HG02938 (cell line): ENCODE measurements around the gene PARP6.

ENCODE experiments used
- ATAC-seq: cut with Tn5 transposase; IDR thresholded peaks from one replicate; pipeline ENCODE4 v1.9.1; 2021; ENCODE audit warnings: mild to moderate bottlenecking, moderate library complexity; ENCODE audit not compliant: unreplicated experiment

The PARP6 gene, protein sequence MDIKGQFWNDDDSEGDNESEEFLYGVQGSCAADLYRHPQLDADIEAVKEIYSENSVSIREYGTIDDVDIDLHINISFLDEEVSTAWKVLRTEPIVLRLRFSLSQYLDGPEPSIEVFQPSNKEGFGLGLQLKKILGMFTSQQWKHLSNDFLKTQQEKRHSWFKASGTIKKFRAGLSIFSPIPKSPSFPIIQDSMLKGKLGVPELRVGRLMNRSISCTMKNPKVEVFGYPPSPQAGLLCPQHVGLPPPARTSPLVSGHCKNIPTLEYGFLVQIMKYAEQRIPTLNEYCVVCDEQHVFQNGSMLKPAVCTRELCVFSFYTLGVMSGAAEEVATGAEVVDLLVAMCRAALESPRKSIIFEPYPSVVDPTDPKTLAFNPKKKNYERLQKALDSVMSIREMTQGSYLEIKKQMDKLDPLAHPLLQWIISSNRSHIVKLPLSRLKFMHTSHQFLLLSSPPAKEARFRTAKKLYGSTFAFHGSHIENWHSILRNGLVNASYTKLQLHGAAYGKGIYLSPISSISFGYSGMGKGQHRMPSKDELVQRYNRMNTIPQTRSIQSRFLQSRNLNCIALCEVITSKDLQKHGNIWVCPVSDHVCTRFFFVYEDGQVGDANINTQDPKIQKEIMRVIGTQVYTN

DNA sequence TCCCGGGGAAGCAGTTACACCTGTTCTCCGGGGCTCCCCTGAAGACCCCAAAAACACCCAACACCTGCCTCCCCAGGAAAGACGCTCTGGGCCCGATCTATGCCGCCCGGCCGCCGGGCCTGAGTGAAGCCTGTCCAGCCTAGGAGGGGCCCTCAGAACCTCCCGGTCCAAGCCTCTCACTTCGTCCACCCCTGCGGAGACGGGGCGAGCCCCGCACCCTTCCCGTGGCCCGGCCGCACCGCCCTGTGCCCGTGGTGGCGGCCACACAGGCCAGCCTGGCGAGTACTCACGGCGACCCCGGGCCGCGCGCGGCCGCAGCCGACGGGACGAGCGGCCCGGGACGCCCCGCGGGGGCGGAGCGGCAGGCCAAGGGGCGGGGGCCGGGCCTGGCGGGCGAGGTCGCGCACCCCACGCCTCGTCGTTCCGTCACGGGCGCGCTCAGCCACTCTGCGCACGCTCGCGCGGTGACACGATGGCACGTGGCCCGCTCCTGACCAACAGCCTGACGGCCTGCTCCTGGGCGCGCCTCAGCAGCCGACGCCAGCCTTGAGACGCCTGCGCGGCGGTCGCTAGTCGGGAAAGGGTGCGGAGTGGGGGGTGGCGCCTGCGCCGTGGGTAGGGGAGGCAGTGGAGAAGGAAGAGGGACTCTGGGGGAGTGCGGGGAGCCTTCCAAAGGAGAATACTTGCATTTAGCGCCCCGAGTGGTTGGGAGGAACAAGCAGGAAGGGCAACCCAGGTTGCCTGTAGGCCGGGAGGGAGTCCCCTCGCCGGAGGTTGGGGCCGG, at the start of gene PARP6:
Gene PARP6 (minus strand): TSS at position 342 of the 784 bp plus-strand sequence. CDS start 5,077 bp downstream, outside the sequence.
- ATAC-seq = peak; percentile 94

DNA sequence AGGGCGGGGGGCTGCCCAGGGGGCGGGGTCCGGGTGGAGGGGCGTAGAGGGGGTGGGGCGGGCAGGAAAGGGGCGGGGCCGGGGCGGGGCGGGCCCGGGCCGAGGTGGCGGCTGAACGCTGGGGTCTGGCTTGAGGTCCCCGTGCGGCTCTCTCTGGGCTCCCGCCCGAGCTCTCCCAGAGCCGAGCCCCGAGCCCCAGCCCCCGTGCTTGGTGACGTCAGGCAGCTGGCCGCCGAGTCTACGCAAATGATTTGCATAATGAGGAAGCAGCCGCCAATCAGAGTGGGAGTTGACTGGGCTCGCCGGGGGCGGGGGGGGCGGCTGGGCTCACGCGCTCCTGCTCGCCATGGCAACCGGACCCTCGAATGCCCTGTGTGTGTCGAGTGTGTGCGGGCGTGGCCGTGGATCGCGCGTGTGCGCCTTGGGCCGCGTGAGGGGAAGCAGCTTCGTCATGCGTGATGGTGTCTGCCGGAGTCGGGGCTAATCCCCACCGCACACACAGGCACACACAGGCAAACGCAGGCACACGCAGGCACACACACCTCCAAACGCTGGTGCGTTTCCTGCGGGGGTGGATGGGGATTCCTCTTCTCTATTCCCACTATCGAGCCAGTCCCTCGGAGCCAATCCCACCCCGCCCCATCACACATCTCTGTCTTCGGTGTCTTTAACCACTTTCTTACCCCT, 47.8 kb upstream of the PARP6 start, which contains the start of gene CELF6:
Gene CELF6 (minus strand): TSS at position 173 of the 687 bp plus-strand sequence. CDS start 283 bp downstream, outside the sequence.
- ATAC-seq = peak; percentile 59

DNA sequence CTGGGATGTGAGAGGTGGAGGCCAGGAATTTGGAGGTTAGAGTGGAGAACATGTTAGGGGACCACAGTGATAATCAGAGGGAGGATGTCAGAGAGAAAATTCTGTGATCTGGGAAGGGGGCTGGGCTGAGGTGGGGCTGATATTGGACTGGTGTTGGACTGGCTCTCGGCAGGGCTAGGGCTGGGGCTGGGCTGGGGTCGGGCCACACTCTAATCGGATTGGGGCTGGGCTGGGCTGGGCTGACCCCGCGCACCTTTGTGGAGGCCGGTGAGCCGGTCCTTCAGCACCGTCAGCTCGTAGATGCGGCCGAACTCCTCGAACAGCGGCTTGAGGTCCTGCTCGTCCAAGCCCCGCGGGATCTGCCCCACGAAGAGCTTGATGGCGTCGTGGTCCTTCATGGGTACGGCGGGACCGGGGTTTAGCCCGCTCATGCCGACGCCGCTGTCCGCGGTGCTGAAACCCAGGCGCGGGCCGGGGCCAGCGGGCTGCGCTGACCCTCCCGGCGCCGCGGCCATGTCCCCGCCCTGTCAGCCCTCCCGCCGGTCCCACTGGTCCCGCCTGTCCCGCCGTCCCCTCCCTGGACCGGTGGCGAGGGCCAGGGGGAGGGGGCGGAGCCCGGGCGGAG, 47.1 kb upstream of the PARP6 start:
- peak; percentile 9 for ATAC-seq

DNA sequence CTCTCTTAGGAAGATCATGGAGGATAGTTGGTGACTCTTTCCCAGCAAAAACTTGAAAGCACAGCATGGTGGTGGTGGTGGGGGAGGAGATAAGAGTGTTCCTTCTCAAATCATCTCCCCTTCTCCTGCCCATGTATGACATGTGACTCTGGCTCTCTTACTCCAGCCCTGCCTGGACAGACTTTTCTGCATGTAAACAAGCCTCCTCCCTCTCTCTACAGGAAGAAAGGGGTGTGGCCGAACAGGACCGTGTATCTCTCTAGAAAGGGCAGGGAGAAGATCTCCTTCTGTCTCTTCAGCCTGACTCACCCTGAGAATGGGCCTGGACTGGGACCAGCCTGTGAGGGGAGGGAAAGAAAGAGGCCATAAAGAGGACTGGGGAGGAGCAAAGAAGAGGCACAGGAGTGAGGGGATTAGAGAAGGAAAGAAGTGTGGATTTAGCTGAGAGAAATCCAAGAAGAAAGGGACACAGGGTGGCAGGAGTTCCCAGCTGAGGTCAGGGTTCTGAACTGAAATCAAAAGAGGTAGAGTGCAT, 46.1 kb upstream of the PARP6 start:
- ATAC-seq = no peak

DNA sequence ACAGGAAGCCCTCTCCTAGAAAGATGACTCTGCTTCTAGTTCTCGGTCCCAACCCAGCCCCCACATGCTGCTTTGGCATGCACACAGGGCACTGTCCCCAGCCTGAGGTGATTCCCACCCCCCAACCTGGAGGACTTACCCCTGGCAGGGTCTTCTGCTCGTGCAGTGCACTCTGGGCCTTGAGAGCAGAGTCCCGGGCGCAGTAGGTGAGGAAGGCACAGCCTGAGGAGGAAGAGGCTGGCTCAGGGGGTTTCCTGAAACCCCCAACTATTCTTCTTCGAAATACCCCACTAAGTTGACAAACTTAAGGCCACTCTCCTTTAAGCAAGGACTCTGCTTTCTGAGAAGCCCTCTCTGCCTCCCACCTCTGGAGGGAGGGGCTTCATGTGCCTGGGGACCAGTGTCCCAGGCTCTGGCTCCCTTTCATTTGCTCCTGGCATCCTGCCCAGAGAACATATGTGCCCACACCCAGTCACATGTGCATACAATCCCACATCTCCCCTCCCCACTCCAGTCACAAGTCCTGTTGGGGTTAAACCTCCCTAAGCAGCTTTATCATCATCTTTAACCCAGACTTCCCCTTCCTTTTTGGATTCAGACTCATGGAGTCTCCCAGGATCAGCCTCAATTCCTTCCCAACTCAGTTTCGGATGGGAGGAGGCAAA, 43.5 kb upstream of the PARP6 start:
- ATAC-seq = no peak

DNA sequence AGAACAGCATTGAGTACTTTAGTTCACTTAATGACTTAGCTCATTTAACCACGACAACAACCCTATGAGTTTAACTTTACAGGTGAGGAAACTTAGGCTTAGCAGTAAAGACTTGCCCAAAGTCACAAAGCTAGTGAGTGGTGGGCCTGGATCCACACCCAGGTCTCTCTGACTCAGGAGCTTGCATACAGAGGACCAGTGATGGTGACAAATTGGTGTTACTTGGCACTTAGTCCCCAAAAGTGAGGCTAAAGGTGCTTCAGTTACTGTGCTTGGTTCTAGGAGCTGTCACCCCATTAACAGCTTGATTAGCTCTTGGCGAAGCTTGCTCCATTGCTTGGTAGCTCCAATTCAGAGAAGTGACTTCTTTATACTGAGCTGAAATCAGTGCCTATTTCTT, 41.5 kb upstream of the PARP6 start:
- ATAC-seq = no peak

DNA sequence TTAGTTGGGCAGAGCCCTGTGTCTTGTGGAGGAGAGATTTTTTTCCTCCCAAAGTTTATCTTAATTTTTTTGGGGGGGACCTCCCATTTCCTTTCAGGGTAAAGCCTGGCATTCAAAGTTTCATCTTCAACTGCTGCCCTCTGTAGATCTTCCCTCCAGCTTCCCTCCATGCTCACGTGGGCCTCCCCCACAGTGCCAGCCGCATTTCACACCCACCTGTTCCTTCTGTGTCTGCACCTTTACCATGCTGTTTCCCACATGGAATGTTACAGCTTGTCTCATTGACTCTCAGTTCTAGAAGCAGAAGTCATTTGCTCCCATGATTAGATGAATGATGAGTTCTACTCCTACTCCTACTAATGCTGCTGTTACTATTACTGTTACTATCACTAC, 41.1 kb upstream of the PARP6 start:
- no peak for ATAC-seq

DNA sequence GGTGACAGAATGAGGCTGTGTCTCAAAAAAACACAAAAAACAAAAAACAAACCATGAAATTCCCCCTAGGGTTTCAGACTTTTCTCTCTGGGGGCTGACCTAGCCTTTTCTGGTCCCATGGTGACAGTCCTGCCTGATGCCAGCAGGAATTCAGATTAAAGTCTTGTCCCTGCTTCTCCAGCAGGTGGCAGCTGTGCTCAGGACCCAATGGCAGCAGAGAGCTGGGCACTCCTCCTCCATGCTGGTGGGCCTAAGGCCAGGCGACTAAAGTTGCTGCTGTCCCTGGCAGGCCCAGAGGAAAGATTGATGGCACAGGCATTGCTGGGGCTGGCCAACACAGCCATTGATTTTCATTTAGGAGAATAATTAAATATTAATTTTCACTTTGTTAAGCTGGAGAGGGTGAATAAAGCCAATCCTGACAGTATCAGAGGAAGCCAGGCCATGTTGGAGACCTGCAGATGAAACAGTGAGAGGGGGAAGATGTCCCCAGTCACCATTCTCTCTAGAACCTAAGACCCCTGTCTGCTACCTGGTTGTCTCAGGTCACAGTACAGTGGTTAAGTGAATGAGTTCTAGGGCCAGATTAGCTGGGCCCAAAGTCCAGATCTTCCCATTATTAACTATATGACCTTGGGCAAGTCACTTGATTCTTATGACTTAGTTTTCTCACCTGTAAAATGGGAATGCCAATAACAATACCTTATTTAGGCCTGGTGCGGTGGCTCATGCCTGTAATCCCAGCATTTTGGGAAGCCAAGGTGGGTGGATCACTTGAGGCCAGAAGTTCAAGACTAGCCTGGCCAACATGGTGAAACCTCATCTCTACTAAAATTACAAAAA, 40.5 kb upstream of the PARP6 start:
- ATAC-seq = no peak

DNA sequence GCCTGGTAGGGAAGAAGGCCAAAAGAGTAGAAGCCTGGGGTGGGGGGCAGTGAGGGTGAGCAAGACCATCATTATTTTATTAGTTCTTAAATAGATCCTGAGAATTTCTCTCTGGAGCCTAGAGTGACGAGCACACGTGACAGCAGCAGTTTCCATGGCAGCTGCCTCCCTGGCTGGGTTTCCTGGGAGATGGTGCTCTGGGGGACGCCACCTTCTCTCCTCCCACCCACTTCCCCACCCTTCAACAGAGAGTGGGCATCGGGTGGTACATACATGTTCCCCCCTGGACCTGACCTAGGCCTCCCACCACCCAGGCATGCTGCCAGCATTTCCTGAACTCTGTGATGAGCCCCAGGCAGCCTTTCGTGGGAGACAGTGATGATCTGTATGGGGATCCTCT, 34.7 kb upstream of the PARP6 start:
- ATAC-seq = no peak

DNA sequence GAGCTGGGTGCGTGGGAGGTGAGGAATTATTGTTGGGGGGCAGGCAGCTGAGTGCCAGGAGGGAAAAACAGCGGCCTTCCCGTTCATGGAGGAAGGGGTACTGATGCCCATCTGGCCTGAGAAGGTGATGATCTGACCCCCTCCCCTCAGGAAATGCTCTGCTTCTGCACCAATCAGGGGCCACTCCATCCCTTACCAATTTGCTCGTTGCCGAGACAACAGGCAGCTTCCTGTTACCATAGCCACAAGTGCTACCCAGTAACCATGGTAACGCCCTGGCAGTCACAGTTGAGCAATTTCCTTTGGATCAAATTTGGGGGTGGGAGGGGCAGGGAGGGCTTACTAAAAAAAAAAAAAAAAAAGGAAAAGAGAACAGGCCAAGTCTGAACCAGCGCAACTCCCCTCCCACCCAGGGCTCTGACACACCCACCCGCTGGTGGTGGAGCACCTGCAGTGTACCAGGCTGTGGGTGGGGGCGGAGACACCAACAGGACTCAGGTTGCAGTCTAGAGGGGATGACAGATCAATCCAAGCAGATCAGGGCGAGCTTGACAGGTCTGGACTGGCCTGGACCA, 33.9 kb upstream of the PARP6 start:
- ATAC-seq = no peak

DNA sequence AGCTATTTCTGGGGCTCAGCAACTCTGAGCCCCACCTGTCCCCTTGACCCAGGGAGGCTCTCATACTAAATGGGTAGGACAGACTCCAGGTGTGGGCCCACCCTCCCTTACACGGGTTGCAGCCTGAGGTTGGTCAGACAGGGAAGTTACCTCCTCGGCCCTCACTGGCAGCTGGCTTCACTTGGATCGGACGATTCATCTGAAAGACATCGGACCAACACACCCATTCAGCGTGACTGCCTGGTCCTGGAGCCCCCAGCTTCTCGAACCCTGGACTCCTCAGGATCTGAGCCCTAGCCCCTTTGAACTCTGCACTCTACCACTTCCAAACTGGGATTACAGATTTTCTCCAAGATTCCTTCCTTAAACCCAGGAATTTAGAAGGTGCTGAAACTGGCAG, 32.2 kb upstream of the PARP6 start:
- ATAC-seq = no peak

DNA sequence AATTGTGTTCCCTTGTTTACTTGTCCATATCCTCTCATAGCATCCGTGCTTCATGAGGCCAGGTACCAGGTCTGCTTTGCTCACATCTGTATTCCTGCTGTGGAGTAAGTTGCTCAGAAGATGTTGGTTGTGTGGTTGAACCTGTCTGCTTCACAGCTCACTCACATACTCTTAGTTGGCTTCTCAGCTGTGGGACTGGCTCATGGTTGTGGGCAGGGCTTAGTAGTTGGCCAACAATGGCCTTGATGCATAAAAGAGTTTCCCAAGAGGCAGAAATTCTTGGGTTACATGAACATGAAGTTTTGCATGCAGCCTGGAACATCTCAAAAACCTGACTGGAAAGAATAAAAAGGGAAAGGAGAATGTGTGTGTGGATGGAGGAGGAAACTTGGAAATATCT, 30.6 kb upstream of the PARP6 start:
- no peak for ATAC-seq

DNA sequence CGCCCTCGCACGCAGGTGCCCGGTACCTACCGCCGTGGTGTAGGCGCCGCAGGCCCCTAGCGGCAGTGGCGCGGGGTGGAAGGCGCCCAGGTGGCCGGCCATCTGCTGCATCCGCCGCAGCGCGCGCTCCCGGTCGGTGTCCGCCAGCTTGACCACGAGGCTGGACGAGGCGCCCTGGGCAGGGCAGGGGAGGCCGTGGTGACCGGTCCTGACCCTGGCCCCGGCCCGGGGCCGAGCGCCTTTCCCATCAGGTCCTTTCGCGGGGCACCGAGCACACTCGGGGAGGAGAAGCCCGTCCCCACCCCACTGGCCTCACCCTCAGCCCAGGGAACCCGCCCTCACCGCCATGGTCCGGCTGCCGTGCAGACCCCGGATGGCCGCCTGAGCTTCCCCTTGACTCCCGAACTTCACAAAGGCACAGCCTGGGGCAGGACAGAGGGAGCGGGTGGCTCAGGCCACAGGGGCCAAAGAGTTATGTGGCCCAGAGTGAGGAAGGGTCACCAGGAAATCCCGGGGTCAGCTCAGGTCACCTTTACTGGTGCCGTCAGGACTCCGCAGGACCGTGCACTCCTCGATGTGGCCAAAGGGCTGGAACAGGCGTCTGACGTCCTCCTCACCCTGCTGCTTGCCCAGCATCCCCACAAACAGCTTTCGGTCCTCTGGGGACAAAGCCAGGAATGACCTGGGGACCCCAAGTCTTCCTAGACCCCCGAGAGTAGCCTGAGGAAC, 17.4 kb upstream of the PARP6 start:
- no peak for ATAC-seq

DNA sequence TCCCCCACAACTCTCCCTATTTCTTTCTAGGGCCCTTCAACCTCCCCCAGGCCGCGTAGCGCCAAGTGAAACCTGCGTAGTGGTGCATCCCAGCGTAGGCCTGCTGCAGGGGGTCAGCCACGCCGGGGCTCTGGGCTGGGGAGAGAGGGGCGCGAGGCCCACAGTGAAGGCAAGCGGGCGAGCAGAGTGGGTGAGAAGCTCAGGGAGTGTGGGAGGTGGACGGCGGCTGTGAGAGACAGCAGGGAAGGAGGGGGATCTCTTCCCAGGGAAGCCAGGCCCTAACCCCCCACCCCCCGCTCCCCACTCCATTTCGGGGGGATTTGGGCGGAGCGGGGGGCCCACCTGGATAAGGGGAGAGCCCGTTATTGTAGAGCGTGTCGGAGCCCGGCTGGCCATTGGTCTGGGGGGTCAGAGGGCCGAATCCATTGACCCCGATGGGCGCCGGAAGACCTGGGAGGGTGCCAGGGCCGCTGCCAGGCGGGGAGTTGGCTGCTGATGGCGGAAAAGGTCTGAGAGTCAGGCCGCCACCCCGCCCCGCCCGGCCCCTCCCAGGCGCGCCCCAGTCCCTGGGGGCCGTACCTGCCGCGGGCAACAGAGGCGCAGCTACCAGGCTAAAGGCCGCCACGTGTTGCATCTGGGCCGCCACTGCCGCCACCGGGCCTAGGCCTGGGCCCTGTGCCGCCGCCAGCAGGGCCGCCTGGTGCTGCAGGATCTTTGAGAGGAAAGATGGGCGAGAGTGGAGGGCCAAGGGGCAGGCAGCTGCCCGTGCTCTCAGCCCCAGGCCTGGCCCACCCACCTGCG, 16.6 kb upstream of the PARP6 start:
- ATAC-seq = no peak

DNA sequence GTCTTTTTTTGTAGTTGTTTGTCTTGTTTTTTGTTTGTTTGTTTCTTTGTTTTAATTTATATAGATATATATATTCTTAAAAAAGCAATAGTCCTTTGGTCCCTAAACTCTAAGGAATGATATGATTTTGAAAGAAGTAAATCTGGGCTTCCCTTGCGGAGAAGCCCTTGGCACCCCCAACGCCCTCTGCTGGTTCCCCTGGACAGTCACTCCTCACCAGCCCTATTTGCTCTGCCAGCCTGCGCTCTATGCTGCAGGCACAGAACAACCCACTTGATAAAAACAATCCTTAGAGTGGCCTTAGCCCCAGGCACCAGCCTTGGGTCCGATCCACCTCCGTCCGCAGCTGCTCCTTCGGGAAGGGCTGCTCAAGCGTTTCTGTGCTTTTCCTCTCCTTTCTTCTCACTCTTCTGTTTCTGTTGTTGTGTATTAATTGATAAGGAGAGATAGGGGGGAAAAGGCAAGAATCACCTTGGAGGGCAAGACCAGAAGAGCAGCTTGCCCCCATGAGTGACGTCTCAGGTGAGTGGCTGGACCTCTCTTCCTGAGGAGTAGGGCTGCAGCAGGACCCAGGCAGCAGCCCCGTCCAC, 13.7 kb upstream of the PARP6 start:
- no peak for ATAC-seq

DNA sequence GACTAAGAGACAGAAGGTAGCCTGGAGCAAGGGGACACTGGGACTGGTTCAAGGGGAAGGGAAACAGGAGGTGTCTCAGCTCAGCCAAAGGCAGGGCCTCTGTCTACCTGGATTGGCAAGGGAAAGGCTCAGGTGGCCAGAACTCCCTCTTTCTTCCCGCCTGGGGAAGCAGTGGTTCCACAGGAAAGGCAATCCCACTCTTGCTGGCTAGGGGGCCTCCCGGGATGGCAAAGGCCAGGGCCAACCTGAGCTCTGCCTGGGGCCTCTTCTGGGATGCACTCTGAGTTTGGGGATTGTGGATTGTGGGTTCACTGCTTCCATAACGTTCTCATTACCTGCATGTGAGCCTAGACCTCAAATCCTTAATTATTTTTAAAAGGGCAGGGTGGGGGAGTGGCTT, 13.0 kb upstream of the PARP6 start:
- ATAC-seq = no peak

DNA sequence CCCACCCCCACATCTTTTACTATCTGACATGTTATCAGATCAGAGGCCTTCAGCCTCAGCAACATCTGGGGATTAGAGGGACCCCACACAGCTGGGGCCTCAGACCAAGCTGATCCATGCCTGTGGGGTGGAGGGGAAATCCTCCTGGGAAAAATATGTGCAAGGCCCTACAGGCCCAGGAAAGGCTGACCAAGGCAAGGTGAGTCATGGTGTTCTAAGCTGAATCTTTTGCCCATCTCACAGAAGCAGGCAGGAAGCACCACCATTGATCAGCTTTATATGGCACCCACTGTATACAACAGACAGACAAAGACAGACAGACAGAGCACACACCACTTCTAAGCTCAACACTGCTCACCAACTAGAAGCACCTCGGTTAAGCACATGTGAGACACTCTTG, 12.4 kb upstream of the PARP6 start:
- ATAC-seq = no peak
